GM21737 (cell line): Measurements from ENCODE around the gene DNAJB11.
"Not testable (repeated sequence)": the region's sequence is repeated elsewhere in the genome, so short reads cannot be mapped to it uniquely, and the experiment has no call there.

Source experiments
- ATAC-seq: cut with Tn5 transposase; IDR thresholded peaks from one replicate; pipeline ENCODE4 v1.9.1; 2021; ENCODE audit warnings: mild to moderate bottlenecking, moderate library complexity; ENCODE audit not compliant: unreplicated experiment

DNAJB11 gene

GRCh38 chr3:186617036-186617946, 46.8 kb downstream of the DNAJB11 start:
- peak; percentile 98 for ATAC-seq

- ATAC-seq, result no peak
These were observed 47.9 kb downstream of the DNAJB11 start for GRCh38 chr3:186618318-186618938.

- no peak for ATAC-seq
These were observed 49.3 kb downstream of the DNAJB11 start for GRCh38 chr3:186619787-186620212.

- ATAC-seq, result no peak
These were observed 49.9 kb downstream of the DNAJB11 start for GRCh38 chr3:186620213-186621092.

- no peak for ATAC-seq
These were observed 51.6 kb downstream of the DNAJB11 start for GRCh38 chr3:186621894-186622650.

- ATAC-seq, result no peak
These were observed 52.3 kb downstream of the DNAJB11 start for GRCh38 chr3:186622651-186623310.

- ATAC-seq, result no peak
These were observed 54.1 kb downstream of the DNAJB11 start for GRCh38 chr3:186624598-186624997.

- ATAC-seq, result no peak
These were observed 55.1 kb downstream of the DNAJB11 start for GRCh38 chr3:186625600-186626042.

GRCh38 chr3:186626254-186626847, 55.8 kb downstream of the DNAJB11 start:
- ATAC-seq, result no peak

GRCh38 chr3:186627852-186628414, 57.4 kb downstream of the DNAJB11 start:
- ATAC-seq, result no peak

GRCh38 chr3:186628756-186629155, 58.2 kb downstream of the DNAJB11 start:
- ATAC-seq, result no peak

- no peak for ATAC-seq
These were observed 60.6 kb downstream of the DNAJB11 start for GRCh38 chr3:186630950-186631641.

GRCh38 chr3:186633481-186633880, 63.0 kb downstream of the DNAJB11 start:
- no peak for ATAC-seq

GRCh38 chr3:186634207-186634606, 63.7 kb downstream of the DNAJB11 start:
- not testable (repeated sequence) for ATAC-seq
